Right renal cortex interstitium (tissue), 3 donors: ENCODE data around the gene FDX1. TPM values are rescaled to one million over a fixed set of nuclear protein-coding genes. Genes with fewer than 3 reads are reported as not detected.

Experiments used
- DNase-seq, 3 donors: peaks; one replicate each; pipeline ENCODE4 v3.0.0-alpha.2; 2013; ENCODE audit warnings: low read depth in 3 of 3, low spot score in 2 of 3
- polyA plus RNA-seq, 3 donors: library from polyadenylated mRNA; unstranded; fragments of 120-200 nt; gene quantifications; one replicate each; pipeline ENCODE4 v1.2.1, GENCODE V29; 2013; ENCODE audit not compliant: insufficient read length in 3 of 3

Gene FDX1
- polyA plus RNA-seq, 3 donors = 18.3 to 19.5 (median 18.3) TPM

DNA sequence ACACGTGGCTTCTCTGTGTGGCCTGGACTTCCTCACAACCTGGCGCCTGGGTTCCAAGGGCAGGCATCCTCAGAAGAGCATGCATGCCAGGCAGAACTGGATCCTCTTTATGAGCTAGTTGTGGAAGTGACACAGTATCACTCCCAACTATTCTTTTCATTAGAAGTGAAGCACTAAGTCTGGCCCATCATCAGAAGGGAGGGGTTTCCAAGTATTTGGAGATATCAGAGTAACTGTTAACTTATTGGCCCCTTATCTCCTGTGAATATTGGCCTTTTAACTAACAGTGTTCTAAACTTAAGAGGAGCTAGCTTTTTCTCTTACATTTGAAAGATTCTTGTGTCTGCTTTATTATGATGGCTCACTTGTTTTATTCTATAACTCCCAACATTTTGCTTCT is 35.5 kb downstream of the FDX1 start:
- DNase-seq = no peak

GRCh38 chr11:110467556-110467955 is 37.8 kb downstream of the FDX1 start:
- DNase-seq = no peak

- DNase-seq = no peak
Measured at GRCh38 chr11:110468121-110468520, 38.4 kb downstream of the FDX1 start.

- no peak for DNase-seq
Measured at GRCh38 chr11:110469127-110469526, 39.4 kb downstream of the FDX1 start.

- no peak for DNase-seq
Measured at GRCh38 chr11:110470716-110471115, 41.0 kb downstream of the FDX1 start.

DNA sequence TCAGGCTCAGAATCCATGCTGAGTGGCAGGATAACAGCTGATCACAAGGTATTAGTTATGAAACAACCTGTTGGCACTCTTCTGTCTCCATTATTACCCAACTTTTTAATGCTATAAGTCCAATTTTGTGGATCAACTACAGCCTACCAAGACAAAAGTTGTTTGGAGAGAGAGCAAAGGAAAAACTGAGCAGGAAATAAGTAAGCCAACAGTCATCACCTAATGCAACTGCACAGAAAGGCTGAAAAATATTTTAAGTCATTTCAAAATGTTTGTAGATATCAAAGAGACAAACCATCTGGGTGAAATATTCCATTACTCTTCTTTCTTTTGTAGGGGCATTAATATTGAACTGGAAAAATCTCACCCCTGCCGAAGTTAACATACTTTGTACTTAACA is 41.6 kb downstream of the FDX1 start:
- no peak for DNase-seq

DNA sequence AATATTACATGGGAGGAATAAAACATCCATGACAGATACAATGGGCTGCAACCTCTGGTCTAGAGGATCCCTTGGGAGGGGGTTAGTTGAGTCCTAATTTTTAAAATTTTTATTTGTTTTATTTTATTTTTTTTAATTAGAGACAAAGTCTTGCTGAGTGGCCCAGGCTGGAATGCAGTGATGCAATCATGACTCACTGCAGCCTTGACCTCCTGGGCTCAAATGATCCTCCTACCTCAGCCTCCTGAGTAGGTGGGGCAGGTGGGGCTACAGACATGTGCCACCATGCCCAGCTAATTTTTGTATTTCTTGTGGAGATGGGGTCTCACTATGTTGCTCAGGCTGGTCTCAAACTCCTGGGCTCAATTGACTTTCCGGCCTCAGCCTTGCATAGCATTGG is 43.1 kb downstream of the FDX1 start:
- no peak for DNase-seq

DNA sequence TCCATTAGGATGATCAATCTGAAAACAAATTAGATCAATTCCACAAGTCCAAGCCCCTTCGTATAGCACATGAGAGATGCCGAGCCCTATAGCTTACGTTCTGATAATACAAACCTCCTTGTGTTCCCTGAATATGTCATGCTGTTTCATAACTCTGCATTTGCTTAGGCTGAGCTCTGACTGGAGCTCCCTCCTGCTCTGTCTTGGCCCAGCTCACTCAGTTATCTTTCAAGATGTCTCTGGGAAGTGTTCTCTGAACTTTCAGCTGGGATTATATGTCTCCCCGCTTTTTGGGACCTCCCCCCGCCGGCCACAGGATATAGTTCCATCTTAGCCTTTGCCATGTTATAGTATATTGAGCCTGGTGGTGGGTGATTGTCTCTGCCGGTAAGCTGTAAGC is 44.0 kb downstream of the FDX1 start:
- no peak for DNase-seq

DNA sequence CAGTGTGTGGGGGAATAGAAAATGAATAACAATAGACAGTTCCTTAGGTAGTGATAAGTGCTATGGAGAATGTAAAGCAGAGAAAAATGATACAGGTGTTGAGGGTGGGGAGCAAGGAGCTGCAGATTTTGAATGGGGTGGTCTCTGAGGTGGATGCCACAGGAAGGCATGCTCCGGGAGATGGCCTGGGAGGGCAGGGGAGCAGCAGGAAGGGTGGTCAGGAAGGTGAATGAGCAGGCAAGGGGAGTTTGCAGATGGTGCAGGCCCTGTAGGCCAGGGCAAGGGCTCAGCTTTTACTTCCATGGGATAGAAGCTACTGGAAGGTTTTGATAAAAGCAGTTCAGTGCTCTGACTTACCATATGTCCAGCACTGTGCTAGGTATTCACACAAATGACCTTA is 44.8 kb downstream of the FDX1 start:
- DNase-seq = no peak

GRCh38 chr11:110475671-110476070 is 45.9 kb downstream of the FDX1 start:
- DNase-seq = no peak

DNA sequence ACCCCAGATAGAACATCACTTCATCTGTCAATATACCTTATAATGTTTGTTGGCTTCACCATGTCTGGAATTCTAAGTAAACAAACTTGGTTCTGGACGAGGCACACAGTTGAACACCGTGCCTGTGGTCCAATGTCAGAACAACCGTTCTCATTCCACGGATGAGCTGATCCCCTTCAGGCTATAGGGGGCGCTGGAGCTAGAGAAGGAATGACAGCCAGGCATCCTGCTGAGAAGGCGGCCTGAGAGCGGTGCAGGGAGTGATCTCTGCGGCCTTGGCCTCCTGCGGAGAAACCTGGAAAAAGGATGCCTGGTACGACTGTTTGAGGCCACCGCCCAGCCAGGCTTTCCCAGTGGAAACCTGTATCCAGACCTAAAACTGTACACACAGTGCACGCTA is 48.7 kb downstream of the FDX1 start:
- no peak for DNase-seq

- no peak for DNase-seq
Measured at GRCh38 chr11:110479108-110480101, 49.7 kb downstream of the FDX1 start.

- no peak for DNase-seq
Measured at GRCh38 chr11:110481523-110481922, 51.8 kb downstream of the FDX1 start.

- DNase-seq = no peak
Measured at GRCh38 chr11:110486156-110486555, 56.4 kb downstream of the FDX1 start.

DNA sequence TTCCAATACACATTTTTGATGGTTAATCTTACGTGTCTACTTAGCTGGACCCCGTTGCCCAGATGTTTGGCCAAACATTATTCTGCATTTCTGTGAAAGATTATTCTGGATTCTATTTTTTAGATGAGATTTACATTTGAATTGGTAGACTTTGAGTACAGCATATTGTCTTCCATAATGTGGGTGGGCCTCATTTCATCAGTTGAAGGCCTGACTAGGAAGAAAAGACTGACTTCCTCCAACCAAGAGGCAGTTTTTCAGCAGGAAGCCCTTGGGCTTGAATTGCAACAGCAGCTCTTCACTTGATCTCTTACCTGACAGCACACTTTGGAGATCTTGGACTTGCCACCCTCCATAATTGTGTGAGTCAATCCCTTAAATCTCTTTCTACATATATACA is 58.7 kb downstream of the FDX1 start:
- no peak for DNase-seq

- no peak for DNase-seq
Measured at GRCh38 chr11:110490886-110491285, 61.1 kb downstream of the FDX1 start.

GRCh38 chr11:110491577-110492320 is 62.0 kb downstream of the FDX1 start:
- DNase-seq = no peak

DNA sequence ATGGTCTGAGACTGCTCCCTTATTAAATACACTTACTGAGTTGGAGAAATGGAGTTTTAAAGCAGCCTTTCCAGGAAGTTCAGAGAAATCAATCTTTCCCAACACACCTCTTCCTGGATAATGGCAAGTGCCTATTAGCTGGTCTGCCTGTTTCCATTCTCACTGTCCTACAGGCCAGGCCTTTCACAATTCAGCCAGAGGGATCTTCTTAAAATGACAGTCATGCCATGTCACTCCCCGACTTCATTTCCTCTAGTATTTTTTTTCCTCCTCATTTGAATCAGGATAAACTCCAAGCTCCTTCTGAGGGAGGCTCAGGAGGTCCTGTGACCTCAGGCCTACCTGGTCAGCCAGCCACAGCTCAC is 62.6 kb downstream of the FDX1 start:
- DNase-seq = no peak

DNA sequence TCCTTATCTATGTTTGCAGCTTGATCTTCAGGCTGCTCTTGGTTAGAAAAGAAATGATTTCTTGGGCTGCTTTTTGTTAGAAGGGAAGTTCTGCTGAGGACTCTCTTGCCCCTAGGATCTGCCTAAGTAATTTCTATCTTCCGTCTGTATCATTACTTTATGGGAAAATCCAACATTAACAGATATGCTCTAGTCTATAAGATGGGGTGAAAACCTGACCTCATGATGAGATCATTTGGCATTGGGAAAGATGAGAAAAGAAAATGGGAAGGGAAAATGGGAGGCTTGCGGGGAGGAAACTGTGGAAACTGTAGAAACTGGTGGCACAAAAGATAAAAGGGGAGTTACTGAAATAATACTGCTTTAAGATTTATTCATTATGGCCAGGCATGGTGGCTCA is 63.6 kb downstream of the FDX1 start:
- DNase-seq = no peak

DNA sequence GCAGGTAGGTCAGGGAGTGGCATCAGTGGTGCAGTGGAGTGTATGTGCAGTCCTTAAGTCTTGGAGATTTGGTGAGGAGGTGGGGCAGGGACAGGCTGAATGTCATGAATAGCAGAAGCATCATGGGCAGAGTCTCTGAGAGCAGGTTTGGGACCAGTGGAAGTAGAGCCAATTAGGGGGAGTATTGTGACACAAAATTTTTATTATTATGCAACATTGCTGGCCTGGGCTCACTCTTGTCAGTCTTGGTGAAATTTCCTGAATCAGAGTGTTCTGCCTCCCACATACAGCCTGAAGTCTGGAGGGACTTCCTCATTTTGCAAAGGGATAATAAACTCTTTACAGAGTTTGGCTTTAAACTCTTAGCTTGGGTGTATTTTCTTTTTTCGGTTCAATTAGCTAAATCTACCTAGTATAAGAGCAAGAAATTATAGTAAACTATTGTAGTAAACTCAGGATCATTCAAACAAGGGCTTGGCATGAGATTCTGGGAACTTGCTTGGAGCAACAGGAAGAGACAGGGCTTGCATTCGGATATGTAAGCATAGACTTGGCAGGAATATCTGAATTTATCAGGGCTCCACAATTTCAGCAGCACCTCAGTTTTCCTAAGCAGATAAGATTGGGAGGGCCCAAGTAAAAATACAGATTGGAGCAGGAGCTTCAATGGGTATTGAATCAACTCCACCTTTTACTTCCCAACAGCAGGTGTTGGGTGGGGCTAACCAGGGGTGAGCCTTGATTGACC is 67.7 kb downstream of the FDX1 start:
- no peak for DNase-seq

- DNase-seq = no peak
Measured at GRCh38 chr11:110501428-110501827, 71.7 kb downstream of the FDX1 start.
